ENCODE data around the gene DDR1.
"Not testable (repeated sequence)": the region's sequence is repeated elsewhere in the genome, so short reads cannot be mapped to it uniquely, and the experiment has no call there.

Gene DDR1

GRCh38 chr6:30855429-30856075 is 28.8 kb upstream of the DDR1 start:
- no peak for DNase-seq (ENCODE audit: low spot score)
- Histone ChIP-seq H3K4me3 (no peak overlapping the region), H3K27ac (no peak overlapping the region)
- no peak for TF ChIP-seq CTCF (IDR thresholded peaks at IDR 0.05)

- TF ChIP-seq CTCF (IDR thresholded peaks at IDR 0.05), result no peak
- no peak for DNase-seq (ENCODE audit: low spot score)
- Histone ChIP-seq H3K4me3 (no peak overlapping the region), H3K27ac (no peak overlapping the region)
Observed at GRCh38 chr6:30857112-30857511, 27.2 kb upstream of the DDR1 start.

DNA sequence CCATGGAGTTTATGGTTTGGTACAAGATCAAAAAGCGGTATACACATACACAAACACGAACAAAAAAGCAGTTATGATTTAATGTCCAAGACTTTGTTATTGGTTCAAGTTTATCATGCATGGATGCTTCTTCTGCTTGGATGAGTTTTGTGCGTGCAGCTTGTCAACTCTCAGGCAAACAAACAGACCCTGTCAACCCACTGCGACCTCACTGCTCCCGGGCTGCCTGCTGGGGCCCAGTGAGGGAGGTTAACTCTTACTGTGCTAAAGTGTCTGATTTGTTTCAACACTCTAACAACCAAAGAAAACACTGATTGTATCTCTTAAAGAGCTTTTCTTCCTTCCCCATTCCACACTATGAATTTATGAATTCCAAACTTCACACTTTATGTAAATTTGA is 26.8 kb upstream of the DDR1 start:
- TF ChIP-seq CTCF (IDR thresholded peaks at IDR 0.05), result no peak
- Histone ChIP-seq H3K27ac (no peak overlapping the region), H3K4me3 (no peak overlapping the region)
- DNase-seq (ENCODE audit: low spot score), result no peak

DNA sequence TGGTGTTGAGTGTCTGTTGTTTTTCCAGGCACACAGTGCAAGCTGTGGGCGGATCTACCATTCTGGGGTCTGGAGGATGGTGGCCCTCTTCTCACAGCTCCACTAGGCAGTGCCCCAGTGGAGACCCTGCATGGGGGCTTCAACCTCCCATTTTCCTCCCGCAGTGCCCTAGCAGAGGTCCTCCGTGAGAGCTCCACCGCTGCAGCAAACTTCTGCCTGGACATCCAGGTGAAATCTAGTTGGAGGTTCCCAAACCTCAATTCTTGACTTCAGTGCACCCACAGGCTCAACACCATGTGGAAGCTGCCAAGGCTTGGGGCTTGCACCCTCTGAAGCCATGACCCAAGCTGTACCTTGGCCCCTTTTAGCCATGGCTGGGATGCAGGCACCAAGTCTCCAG is 24.6 kb upstream of the DDR1 start:
- not testable (repeated sequence) for H3K4me3 ChIP-seq, H3K27ac ChIP-seq

DNA sequence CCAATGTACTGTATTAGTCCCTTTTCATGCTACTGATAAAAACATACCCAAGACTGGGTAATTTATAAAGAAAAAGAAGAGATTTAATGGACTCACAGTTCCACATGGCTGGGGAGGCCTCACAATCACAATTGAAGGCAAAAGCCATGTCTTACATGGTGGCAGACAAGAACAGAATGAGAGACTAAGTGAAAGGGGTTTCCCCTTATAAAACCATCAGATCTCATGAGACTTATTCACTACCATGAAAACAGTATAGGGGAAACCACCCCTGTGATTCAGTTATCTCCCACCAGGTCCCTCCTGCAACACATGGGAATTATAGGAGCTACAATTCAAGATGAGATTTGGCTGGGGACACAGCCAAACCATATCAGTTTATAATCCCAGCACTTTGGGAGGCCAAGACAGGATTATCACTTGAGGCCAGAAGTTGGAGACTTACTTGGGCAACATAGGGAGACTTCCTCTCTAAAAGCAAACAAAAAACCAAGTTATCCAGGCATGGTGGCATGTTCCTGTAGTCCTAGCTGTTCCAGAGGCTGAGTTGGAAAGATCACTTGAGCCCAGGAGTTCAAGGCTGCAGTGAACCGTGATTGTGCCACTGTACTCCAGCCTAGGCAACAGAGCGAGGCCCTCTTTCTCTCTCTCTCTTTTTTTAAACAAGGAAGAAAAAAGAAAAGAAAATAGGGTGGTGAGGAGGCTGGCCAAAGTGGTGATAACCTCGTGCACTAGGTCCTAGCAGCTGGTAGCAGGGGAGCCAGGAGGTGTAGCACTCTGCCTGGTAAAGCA is 22.9 kb upstream of the DDR1 start:
- Histone ChIP-seq H3K27ac (no peak overlapping the region), H3K4me3 (no peak overlapping the region)
- no peak for TF ChIP-seq CTCF (IDR thresholded peaks at IDR 0.05)
- no peak for DNase-seq (ENCODE audit: low spot score)

More for the DNA sequence above, 24.6 kb upstream of the DDR1 start:
- DNase-seq (ENCODE audit: low spot score), result not testable (repeated sequence)

DNA sequence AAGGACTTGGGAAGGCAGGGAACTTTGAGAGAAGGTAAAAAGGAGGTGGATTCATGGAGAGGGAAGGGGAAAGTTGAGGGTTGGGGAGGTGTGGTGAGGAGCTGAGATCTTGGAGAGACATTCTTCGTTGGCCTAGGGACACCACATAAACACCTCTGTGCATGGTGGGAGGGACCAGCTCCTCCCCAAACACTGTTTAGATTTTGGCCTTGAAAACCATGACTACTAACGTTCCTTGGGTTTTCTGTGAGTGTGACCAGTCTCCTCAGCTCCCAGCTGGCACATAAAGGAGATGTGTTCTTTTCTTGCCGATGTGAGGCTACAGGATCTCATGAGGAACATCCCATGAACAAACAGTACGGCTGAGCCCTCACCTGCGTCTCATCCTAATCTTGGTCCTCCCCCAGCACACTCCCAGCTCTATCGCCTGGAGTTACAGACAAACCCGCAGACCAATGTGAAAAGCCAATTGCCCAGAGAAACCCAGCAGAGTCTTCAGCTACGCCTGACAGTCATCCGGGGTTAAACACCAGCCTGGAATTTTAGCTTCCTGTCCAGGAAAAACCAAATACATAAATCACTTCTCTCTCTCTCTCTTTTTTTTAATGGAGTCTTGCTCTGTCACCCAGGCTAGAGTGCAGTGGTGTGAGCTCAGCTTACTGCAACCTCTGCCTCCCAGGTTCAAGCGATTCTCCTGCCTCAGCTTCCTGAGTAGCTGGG is 22.0 kb upstream of the DDR1 start:
- no peak for TF ChIP-seq CTCF (IDR thresholded peaks at IDR 0.05)
- no peak for DNase-seq (ENCODE audit: low spot score)
- no peak overlapping the region for H3K4me3 ChIP-seq
- H3K27ac ChIP-seq, result no peak overlapping the region

DNA sequence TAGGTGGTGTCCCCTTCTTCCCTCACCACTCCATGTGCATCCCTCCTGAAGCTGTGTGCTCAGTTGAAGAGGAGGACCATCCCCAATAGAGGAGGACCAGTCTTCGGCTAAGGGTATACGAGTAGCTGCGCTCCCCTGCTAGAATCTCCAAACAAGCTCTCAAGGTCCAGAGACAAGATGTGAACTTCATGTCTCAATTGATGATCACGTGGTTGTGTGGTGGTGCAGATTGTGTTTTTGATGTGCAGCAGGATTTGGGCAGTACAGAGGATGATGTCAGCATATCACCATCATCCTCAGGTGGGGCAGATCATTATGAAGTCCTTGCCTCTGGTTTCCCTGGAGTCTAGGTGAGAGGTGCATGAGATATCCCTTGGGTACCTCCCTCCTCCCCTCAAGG is 20.0 kb upstream of the DDR1 start:
- no peak overlapping the region for H3K4me3 ChIP-seq
- no peak for DNase-seq (ENCODE audit: low spot score)
- TF ChIP-seq CTCF (IDR thresholded peaks at IDR 0.05), result no peak
- H3K27ac ChIP-seq, result no peak overlapping the region

GRCh38 chr6:30869241-30869749 is 15.0 kb upstream of the DDR1 start:
- DNase-seq (ENCODE audit: low spot score); H3K27ac ChIP-seq; H3K4me3 ChIP-seq: not testable (repeated sequence)
